GM18508 (cell line): Measurements from ENCODE around the gene SFTA2.
"Not testable (repeated sequence)": the region's sequence is repeated elsewhere in the genome, so short reads cannot be mapped to it uniquely, and the experiment has no call there.

Source experiments
- ATAC-seq: cut with Tn5 transposase; IDR thresholded peaks from one replicate; pipeline ENCODE4 v1.9.1; 2021; ENCODE audit warnings: moderate number of reproducible peaks; ENCODE audit not compliant: insufficient read depth, unreplicated experiment

SFTA2 gene

DNA sequence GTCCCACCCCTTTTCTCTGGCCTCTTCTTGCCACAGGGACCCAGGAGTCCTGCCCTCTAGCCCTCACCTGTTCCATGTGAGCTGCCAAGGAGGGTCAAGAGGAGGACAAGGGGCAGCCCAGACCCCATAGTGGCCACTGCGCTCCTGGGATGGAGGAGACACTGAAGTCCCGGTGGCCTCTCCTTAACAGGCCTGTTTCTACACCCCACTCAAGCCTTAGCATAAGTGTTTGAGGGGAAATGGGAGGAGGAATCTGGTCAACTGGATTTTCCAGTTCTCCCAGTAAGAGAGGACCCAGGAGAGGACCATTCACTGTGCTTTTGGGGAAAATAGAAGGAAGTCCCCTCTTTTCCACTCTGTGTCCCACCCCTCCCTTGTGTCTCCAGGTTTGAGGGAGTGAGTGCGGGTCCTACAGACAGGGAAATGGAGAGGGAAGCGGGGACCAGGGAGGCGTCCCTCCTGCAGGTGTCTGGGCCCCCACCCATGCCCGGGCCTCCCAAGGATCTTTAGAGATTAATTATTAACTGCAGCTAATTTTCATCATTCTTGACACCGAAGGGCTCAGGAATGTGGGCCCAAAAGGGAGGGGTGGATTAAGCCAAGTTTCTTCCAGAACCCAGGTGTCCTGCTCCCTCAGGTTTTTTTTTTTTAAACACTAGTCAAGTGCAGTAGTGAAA lies at the start of gene SFTA2:
TSS of gene SFTA2 (minus strand) at position 202 of the 677 bp plus-strand sequence. CDS start at position 128, 74 bp downstream.
- ATAC-seq, result no peak

DNA sequence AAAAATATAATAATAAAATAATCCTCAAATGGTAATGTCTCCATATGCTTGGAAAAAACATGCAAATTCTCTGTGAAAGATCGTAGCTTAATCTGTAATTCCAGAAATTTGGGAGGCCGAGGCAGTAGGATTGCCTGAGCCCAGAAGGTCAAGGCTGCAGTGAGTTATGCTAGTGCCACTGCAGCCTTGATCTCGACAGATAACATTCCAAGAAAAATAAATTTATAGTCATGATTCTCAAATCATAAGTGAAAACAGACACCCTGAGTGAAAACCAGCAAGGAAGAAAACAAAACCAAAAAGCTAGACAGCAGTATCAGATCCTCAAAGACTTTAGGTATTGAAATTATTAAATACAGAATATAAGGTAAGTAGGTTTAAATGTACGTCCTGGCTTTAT lies 47.7 kb upstream of the SFTA2 start:
- ATAC-seq, result no peak

- no peak for ATAC-seq
Measured at GRCh38 chr6:30979141-30979540, 47.2 kb upstream of the SFTA2 start.

DNA sequence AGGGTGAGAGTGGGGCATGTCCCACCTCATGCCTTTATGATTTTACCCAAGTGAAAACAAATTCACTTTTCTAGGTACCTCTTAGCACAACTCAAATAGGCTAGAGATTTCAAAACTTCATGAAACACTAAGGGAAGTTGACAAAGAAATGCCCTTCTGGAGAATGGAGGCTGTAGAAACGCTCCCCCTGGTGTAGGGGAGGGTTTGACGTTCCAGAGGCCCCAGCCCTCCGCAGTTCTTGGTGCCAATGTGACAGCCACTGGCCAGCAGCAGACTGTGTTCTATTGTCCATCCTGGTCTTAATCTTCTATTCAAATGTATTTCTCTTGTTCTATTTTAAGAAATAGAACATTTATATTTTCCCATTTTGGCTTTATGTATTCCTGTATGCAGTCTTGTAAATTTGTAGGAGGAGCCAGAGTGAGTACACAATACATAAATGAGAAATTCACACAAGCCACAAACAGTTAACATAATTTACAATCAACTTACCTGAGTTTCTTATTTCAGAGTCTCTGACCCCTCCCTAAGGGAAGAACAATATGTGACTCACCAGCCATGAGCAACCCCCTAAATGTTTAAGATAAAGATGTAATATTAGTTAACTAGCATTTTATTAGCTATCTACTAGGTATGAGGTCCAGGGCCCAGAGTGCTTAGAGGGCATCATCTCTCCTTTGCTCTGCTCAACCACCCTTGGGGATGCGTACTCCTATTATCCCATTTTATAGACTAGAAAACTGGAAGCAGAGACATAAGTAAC lies 42.7 kb upstream of the SFTA2 start:
- no peak for ATAC-seq

GRCh38 chr6:30972816-30973215 lies 40.8 kb upstream of the SFTA2 start:
- ATAC-seq, result no peak

- no peak for ATAC-seq
Measured at GRCh38 chr6:30970946-30971345, 39.0 kb upstream of the SFTA2 start.

GRCh38 chr6:30969171-30969570 lies 37.2 kb upstream of the SFTA2 start:
- not testable (repeated sequence) for ATAC-seq

DNA sequence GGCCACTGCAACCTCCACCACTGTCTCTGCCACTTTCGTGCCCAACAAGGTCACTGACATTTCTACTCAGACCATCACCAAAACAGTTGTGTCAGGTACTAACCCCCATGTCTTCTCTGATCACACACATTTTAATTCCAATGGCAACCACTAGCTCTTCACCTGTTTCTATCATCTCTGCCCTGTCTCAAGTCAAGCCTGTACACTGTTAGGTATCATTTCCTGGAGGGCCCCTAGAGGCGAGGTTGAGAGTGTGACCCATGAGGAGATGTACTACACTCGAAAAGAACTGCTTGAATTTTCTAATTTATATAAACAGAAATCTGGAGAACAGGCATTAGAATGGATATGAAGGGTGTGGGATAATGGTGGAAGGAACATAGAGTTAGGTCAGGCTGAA lies 34.2 kb upstream of the SFTA2 start:
- no peak for ATAC-seq

DNA sequence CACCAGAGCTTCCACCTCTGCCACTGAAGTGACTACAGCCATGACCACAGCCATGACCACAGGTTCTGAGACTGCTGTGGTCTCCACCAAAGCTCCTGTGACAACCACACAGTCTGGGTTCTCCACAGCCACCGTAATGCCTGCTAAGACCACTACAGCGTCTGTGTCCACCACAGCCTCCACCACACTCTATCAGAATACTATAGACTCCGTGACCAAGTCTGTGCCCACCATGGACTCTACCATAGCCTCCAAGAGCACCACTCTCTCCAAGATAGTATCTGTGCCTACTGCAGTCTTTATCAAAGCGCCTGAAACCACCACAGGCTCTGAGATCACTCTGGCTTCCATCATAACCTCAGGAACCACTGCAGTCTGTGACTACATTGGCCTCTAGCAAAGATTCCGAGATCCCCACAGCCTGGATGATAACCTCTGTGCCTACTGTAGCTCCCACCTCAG lies 33.2 kb upstream of the SFTA2 start:
- no peak for ATAC-seq

DNA sequence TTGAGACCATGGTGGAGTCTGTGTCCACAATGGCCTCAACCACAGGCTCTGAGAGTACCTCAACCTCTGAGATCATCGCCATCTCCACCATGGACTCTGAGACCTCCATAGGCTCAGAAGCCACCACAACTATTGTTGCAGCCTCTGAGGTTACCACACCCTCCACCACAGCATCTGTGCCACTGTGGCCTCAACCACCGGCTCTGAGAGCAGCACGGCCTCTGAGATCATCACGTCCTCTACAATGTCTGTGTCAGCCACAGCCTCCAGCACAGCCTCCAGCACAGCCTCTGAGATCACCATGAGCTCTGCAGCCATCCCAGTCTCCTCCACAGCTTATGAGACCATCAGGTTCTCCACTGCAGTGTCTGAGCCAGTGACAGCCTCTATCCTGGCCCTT lies 32.1 kb upstream of the SFTA2 start:
- ATAC-seq, result no peak

DNA sequence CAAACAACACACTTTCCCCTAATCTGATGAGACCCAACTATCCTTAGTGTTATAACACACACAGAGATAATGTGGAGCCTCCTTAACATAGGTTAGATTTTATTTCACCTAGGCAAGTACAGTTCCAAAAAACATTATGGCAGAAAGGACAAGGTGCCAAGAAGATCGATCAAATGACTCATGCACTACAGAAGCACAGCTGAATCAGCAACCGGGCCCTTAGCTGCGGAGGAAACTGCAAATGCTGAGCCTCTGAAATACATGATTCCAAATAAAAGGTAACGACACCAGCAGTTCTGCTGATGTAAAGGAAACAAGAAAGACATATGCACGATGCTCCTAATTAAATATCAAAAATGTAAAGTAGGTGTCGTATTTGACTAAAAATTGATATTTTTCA lies 31.7 kb upstream of the SFTA2 start:
- no peak for ATAC-seq

DNA sequence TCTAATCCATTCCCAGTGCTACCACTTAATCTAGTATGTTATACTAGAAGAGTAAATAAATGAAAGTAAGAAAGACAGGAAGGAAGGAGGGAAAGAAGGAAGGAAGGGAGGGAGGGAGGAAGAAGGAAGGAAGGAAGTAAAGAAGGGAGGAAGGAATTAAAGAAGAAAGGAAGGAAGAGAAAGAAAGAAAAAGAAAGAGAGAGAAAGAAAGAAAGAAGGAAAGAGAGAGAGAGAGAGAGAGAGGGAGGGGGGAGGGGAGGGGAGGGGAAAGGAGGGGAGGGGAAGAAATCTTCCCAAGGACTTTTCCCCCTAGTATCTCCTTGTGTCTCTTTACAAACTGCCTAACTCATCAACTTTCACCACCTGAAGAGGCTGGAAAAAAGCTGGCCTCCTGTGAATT lies 30.7 kb upstream of the SFTA2 start:
- no peak for ATAC-seq

- ATAC-seq, result no peak
Measured at GRCh38 chr6:30960907-30961673, 29.1 kb upstream of the SFTA2 start.

DNA sequence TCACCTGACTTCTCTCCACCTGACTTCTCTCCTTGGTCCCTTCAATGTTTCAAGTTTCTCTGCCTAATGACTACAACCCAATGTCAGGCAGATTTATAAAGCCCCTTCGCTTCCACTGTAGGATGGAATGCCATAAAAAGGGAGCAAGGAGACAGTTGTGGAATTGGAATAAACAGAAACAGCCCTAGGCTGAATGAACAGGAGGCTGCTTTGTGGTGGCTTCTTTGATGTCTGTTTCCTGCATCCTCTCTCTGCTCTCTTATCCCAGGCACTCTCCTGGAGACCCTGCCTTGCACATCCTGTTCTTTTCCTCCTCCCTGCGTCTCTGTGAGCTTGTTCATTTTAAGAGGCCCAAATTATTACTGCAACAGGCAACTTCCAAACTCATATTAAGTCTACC lies 25.7 kb upstream of the SFTA2 start:
- no peak for ATAC-seq

GRCh38 chr6:30955367-30956042 lies 23.5 kb upstream of the SFTA2 start:
- no peak for ATAC-seq

DNA sequence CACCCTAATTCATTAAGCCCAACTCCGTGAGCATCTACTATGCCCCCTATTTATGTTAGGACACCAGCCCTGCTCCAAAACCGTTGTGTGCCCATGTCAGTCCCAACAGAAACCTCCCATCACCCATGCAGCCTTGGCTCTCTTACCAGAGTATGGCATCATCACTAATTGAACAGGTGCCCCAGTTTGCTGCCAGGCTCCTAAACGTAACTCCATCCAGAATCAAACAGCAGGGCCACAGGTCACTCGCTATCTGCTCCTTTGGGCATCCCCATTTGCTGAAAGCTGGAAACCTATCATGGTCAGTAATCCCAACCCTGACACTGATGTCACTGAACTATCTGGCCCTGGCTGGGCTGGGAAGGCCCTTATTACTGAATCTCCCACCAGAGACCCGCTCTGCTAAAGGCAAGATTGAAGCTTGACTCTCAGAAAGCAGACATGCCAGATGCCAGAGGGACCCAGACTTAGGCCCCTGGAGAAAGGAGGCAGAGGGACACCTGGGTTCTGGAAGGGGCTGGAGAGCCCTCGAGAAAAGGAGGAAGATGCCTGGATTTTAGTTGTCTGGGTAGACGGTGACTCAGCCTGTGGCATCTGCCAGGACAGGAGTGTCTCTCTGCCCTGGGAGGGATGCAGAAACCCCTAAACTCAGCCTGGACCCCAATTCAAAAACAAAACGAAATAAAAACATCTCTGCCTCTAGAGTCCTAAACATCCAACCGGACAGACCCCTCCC lies 22.8 kb upstream of the SFTA2 start:
- ATAC-seq, result no peak

GRCh38 chr6:30951907-30952469 lies 20.0 kb upstream of the SFTA2 start:
- ATAC-seq, result no peak

DNA sequence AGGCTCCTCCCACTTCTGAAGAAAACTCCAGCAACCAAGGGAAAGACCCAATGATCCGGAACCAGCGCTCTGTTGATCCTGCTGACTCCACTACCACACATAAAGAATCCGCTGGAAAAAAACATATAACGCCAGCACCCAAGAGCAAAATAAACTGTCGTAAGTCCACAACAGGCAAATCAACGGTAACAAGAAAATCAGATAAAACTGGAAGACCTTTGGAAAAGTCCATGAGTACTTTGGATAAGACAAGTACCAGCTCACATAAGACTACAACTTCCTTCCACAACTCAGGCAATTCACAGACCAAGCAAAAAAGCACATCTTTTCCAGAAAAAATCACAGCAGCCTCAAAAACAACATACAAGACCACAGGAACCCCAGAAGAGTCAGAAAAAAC lies 16.8 kb upstream of the SFTA2 start:
- ATAC-seq, result no peak

DNA sequence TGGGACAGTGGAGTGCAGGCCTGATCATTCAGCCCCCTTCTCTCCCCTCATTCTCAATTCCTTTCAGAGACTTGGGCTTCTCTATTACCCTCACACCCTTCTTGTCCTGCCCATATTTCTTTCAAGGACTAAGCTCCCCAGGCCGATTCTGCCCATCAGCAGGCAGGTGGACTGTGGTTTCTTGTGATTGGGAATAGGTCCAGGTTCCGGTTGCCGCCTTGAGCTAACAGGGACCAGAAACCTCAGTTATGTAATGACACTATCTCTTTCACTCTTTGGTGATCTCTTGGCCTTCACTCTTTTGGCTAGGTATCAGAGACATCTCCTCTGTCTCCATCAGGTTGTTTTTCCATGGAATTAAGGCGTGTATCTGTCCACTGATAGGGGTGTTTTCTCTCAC lies 15.3 kb upstream of the SFTA2 start:
- ATAC-seq, result no peak

DNA sequence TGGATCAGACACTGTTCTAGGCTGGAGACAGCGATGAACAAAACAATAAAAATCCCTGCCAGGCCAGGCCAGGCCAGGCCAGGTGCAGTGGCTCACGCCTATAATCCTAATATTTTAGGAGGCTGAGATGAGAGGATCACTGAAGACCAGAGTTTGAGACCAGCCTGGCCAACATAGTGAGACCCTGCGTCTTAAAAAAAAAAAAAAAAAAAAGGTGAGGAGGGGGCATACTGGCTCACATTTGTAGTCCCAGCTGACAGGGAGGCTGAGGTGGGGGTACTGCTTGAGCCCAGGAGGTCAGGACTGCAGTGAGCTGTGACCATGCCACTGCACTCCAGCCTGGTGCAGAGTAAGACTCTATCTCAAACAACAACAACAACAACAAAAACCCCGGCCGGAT lies 13.3 kb upstream of the SFTA2 start:
- ATAC-seq, result no peak
